NCI-H1436 (cell line): ENCODE measurements around the gene FAM229A.

Experiments
- DNase-seq: peaks from one replicate; lab custom pipeline; 2025; lab: John Stamatoyannopoulos, UW

Gene FAM229A

DNA sequence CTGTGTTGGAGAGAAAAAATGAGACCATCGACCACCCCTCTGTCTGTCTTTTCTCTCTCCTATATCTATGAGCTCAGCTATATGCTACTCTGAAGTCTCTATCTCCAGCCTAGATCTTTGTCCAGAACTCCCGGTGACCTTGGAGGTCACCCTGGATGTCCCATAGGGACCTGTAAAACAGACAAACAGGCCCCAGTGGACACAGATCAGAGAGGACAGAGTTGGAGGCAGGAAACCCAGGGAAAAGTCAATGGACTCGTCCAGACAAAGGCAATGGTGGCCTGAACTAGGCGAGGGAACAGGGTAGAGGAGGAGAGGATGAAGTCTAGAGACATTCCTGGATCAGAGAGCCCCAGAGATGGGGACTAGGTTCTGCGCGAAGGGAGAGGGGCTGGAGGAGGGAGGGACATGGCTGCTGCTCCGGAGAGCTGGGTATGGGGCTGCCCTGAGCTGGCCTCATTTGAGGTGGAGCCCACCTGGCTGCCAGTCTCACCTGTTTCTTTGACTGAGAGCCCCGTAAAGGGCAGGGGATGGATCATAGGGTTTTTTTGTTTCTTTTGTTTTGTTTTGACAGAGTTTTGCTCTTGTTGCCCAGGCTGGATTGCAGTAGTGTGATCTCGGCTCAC lies 15.6 kb downstream of the FAM229A start:
- no peak for DNase-seq

GRCh38 chr1:32345289-32345827 lies 16.9 kb downstream of the FAM229A start:
- DNase-seq, result no peak

DNA sequence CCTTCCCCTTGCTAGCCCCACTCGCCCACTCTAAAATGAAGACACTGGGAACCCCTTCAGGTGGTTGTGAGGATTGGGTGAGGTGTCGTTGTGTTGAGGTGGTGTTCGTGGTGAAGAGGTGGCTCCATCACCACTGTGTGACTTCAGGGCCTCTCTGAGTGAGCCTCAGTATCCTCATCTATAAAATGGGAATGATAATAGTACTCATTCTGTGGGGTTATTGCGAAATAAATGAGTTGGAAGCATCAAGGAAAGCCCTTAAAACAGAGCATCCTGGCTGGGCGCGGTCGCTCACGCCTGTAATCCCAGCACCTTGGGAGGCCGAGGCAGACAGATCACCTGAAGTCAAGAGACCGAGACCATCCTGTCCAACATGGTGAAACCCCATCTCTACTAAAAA lies 19.6 kb downstream of the FAM229A start:
- DNase-seq, result no peak

DNA sequence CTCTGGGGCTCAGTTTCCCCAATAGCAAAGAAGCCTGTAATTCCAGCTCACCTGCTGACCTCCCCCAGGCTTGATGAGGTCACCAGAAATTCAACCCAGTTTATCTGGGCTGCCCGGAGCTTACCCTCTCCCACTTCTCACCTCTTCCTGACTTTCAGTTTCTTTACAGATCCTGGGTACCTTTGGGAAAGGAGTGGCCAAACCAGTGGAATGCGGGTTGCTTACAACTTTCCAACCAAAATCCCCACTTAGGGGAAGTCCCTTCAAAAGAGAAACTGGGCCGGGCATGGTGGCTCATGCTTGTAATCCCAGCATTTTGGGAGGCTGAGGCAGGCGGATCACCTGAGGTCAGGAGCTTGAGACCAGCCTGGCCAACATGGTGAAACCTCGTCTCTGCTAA lies 20.3 kb downstream of the FAM229A start:
- DNase-seq, result no peak

DNA sequence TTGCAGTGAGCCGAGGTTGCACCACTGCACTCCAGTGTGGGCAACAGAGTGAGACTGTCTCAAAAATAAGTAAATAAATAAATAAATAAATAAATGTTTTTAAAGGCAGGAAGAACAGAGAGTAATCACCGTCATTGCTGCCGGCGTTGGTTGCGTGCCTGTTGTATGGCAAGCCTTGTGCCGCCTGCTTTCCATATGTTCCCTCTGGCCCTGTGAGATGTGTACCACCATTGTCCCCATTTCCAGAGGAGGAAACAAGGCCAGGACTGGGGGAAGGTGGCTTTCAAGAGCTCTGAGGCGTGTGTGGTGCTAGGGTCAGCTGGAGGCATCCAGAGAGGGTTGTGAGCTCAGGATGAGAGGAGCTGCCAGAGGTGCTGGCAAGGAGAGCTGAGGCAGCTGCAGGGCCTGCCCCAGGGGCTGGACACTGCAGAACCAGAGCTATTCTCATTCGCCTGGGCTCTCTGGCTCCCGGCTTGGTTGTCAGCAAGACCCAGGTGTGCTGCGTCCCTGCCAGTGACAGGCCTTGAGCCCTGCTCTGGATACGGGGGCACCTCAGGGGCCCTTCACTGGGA lies 21.0 kb downstream of the FAM229A start:
- DNase-seq, result no peak

DNA sequence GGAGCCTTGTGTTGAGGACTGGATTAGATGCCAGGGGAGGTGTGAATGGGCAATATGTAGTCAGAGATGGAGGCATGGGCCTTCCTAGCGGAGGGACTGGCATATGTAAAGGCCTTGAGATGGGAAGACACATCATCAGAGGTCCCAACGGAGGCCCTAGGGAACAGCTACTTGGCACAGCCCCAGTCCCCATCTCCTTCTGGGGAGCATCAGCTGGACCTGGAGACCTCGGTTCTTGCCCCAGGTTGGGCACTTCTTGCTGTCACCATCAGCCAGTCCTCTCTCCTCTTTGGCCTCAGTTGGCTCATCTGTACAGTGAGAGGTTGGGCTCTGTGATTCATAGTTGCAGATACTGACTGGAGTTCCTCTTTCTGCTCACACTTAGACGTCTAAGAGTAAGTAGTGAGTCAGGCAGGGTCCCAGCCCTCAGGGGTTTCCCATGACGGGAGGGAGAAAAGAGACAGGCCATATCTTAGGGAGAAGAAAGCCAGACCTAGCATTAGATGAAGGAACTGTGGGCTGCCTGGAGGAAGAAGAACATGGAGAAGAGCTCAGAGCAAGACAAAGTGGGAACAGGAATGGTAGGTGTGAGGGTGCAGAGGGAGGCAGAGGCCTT lies 22.8 kb downstream of the FAM229A start:
- no peak for DNase-seq

GRCh38 chr1:32338637-32339145 lies 23.6 kb downstream of the FAM229A start:
- no peak for DNase-seq

DNA sequence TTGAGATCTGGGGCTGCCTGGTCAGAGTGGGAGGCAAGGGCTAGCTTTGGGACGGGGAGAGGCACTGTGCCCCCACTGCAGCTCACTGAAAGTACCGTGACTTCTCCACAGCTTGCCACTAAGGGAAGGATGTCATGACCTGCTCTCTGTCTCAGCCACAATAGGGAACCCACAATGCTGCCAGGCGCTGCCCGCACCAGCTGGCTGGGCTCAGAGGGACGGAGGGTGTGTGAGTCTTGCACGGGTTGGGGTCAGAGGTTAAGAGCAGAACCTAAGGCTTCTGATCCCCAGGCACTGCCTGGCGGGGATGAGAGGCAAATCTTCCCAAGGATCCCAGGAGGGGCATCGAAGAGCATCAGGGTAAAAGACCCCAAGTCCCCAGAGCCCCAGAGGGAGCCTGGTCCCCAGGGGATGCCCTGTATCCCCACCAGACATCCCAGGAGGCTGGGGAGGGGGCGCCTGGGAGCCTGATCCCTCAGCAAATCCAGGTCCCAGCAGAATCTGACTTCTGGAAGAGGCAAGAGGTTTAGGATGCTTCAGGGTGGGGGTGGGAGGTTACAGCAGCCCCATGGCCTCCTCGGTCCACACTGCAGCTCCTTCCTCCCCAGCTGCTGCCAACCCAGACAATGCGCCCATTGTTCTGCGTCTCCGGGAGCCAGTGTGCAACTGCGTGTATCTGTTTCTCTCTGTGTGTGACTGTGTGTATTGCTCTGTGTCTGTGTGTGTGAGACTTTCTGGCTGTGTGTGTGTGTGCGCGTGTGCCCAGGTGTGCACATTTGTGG lies 24.2 kb downstream of the FAM229A start:
- DNase-seq, result no peak

DNA sequence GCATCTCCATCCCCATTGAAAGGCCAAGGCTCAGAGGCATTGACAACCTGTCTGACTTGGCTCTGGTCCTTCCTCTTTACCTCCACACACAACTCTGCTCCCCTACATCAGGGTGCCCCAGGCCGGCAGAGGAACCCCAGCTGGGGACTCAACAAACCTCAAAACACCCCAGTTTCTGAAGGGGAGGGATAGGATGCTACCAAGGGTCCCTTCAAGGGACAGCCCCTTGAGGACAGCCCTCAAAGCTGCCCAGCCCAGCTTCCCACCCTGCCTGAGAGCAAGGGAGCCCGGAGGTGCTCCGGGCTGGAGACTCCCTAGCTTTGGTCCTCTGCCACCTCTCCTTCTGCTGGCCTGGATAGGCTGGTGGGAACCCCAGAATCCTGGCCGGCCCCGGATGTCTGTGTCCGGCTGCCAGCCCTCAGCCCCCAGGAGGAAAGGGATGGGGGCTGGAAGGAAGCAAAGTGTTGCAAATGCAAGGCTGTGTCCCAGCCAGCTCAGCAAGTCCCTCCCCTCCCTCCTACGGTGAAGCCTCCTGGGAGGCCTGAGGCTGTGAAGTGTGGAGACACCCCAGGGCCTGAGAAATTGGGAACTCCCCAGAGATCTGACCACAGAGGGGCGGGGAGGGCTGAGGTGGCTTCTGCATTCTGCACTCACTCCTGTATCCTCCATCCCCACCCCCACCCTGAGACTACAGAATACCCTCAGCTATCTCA lies 25.2 kb downstream of the FAM229A start:
- DNase-seq, result peak; percentile 58

- no peak for DNase-seq
These were observed 25.7 kb downstream of the FAM229A start for GRCh38 chr1:32336591-32336932.

DNA sequence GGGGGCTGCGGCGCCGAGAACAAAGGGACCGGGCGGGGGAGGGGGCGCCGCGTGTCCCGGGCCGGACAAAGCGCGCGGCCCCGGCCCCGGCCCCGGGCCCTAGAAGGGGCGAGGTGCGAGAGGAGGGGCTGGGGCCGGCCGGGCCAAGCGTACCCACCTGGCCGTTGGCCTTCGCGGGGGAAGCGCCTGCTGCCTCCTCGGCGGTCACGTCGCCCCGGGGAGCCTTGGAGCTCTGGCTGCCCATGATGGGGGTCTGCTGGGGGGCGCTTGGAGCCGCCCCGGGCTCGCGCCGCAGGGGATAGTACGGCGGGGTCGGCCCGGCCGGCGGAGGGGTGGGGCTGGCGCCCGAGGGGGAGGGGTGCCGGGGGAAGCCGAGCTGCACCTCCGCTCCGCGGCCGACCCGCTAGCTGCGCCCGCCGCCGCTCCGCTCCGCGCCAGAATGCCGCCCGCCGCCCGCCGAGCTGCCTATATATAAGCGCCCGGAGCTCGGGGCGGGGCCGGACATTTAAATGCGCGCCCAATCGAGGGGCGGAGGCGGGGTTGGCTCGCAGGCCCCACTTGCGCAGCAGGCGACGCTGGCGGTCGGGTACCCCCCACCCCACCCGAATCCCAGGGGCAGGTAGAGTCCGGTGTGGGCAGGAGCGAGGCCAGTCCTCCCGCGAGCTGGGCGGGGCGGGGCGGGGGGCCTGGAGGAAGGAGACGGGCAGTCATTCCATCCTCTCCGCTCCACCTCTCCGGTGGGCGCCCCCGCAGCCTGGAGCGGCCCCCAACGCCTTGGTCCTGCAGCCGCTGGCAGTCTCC lies 26.3 kb downstream of the FAM229A start, which contains the start of gene MARCKSL1:
TSS of gene MARCKSL1 (minus strand) at position 444 of the 801 bp plus-strand sequence. CDS start at position 244, 200 bp downstream.
- peak; percentile 82 for DNase-seq

- no peak for DNase-seq
These were observed 26.8 kb downstream of the FAM229A start for GRCh38 chr1:32335535-32335789.

- DNase-seq, result peak; percentile 65
These were observed 27.3 kb downstream of the FAM229A start for GRCh38 chr1:32334864-32335534.

DNA sequence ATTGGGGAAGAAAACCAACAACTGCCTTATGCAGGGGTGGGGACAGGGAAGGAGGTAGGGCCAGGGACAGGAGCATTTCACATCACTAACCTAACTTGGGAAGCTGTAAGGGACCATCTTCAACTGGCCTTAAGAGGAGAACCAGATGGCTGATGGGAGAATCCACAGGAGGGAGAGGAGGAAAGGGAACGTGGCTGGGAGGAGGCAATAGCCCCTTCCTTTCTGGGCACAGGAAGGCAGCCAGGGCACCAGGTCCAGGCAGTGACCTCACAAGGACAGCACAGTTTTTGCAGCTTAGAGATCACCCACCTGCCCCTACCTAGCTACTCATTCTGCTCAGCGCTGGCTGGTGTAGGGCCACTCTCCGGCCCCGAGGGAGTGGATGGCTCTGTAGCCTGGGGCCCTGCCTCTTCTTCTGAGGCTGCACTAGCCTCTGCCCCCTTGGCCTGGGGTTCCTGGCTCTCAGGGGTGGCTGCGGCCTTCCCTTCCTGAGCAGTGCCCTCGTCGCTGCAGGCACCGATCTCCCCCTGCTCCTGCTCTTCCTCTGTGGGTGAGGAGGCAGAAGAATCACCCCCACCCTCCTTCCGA lies 27.9 kb downstream of the FAM229A start:
- no peak for DNase-seq

GRCh38 chr1:32333251-32333963 lies 28.9 kb downstream of the FAM229A start:
- DNase-seq, result no peak

DNA sequence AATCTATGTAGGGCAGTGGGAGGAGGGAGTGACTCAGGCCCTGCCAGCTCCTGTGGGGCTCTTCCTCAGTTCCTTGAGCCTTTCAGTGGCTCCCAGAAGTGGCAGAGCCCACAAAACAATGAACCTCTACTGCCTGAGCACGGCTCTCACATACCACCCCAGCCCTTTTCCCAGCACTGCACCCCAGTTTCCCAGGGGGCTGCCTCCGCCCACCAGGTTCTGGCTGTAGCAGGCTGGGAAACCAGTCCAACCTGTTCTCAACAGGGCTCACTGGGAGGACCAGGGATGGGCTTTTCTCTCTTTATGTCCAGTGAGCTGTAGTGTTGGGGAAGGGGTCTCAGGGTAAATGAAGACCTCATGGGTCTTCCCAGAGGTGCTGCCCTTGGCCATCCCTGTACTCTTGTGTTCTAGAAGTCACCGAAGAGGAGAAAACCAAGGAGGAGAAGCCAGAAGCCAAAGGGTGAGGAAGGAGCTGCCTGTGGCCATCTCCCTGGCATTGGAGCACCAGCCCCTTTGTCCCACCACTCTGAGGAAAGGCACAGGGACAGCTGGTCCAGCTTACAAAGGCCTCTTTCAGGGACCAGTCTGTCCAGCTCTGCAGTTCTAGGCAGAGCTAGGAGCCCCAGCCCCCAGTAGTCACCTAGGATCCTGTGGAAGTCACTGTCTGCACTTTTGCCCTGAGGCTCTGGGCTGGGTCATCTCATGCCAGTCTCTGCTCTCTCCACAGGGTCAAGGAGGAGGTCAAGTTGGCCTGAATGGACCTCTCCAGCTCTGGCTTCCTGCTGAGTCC lies 29.8 kb downstream of the FAM229A start:
- DNase-seq, result no peak

- no peak for DNase-seq
These were observed 30.7 kb downstream of the FAM229A start for GRCh38 chr1:32331549-32331948.

DNA sequence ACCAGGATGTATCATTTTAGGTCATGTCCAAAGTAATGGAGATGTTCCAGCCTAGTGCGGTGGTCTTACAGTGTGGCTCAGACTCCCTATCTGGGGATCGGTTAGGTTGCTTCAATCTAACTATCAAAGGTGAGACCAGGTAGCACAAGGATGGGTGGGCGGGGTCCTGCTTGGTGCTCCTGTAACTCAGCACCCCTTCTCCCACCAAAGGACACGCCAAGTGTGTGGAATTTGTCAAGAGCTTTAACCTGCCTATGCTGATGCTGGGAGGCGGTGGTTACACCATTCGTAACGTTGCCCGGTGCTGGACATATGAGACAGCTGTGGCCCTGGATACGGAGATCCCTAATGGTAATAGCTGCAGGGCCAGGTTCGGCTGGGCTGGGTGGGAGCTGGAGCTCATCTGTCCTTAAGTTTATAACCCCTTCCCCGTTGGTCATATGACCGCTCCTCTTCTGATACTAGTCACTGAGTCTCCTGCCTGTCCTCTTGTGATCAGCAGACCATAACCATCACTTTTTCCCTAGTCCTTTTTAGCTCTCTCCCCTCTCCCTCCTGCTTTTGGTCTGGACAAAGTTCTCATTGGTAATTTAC lies 31.6 kb downstream of the FAM229A start:
- DNase-seq, result no peak
